NCI-H226 (cell line): ENCODE measurements around the gene PSEN1.
"Not testable (repeated sequence)": the region's sequence is repeated elsewhere in the genome, so short reads cannot be mapped to it uniquely, and the experiment has no call there.

Experiments used
- DNase-seq: peaks from one replicate; pipeline ENCODE4 v3.0.0-alpha.2; 2015

Gene PSEN1

DNA sequence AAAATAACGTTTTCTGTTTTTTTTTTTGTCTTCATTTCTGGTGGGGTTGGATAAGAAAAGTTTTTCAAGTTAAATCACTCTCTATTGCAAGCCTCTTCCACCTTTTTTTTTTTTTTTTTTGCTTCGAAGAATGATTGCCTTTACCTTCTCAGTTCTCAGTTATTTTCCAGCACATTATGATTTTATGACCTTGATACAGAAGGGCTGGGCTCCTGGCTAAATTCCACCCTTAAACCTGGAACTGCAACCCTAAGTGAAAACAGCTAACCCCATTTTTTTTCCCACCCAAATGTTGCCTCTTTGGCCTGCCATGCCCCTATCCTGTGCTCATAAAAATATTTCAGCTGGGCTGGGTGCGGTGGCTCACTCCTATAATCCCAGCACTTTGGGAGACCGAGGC lies 31.4 kb downstream of the PSEN1 start:
- no peak for DNase-seq

DNA sequence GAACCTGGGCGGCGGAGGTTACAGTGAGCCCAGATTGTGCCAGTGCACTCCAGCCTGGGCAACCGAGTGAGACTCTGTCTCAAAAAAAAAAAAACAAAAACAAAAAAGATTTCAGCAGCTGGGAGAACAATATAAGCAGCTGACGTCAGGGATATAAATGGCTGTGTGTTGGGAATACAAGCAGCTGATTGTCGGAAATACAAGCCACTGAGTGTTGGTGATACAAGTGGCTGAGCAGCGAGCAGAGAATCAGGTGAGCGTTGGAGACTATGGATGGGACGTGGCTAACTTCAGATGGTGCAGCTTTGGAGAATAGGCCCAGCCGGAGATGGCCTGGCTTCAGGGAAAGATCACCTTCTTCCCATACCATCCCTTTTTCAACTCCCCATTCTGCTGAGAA lies 32.0 kb downstream of the PSEN1 start:
- no peak for DNase-seq

DNA sequence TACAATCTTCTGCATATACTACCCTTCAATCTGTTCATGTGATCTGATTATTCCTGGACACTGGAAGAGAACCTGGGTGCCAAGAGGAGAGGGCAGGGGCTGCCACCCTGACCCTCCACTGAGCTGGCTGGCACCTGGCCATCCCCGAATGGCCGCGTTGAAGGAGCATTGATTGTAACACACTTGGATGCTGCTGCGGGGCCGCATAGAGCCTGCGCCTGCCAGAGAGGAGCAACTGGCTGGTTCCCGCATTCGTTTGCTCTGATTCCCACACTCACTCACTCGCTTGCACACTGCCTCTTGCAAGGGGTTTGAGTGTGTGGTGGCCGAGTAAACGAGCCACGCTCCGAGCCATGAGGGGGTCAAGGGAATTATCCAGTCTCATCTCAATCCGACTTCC lies 32.4 kb downstream of the PSEN1 start:
- no peak for DNase-seq

DNA sequence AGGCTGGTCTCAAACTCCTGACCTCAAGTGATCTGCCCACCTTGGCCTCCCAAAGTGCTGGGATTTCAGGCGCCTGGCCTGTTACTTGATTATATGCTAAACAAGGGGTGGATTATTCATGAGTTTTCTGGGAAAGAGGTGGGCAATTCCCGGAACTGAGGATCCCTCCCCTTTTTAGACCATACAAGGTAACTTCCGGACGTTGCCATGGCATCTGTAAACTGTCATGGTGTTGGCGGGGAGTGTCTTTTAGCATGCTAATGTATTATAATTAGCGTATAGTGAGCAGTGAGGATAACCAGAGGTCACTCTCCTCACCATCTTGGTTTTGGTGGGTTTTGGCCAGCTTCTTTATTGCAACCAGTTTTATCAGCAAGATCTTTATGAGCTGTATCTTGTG lies 33.5 kb downstream of the PSEN1 start:
- not testable (repeated sequence) for DNase-seq

DNA sequence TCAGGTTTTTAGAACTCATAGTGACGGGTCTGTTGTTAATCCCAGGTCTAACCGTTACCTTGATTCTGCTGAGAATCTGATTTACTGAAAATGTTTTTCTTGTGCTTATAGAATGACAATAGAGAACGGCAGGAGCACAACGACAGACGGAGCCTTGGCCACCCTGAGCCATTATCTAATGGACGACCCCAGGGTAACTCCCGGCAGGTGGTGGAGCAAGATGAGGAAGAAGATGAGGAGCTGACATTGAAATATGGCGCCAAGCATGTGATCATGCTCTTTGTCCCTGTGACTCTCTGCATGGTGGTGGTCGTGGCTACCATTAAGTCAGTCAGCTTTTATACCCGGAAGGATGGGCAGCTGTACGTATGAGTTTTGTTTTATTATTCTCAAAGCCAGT lies 34.4 kb downstream of the PSEN1 start:
- no peak for DNase-seq

DNA sequence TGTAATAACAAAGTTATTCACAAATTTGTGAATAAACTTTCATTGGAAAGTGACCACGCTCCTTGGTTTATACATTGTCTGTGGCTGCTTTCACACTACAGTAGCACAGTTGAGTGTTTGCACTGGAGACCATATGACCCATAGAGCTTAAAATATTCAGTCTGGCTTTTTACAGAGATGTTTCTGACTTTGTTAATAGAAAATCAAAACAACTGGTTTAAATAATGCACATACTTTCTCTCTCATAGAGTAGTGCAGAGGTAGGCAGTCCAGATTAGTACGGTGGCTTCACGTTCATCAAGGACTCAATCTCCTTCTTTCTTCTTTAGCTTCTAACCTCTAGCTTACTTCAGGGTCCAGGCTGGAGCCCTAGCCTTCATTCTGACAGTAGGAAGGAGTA lies 36.2 kb downstream of the PSEN1 start:
- no peak for DNase-seq

DNA sequence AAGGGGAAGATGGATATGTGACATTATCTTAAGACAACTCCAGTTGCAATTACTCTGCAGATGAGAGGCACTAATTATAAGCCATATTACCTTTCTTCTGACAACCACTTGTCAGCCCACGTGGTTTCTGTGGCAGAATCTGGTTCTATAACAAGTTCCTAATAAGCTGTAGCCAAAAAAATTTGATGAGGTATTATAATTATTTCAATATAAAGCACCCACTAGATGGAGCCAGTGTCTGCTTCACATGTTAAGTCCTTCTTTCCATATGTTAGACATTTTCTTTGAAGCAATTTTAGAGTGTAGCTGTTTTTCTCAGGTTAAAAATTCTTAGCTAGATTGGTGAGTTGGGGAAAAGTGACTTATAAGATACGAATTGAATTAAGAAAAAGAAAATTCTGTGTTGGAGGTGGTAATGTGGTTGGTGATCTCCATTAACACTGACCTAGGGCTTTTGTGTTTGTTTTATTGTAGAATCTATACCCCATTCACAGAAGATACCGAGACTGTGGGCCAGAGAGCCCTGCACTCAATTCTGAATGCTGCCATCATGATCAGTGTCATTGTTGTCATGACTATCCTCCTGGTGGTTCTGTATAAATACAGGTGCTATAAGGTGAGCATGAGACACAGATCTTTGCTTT lies 36.9 kb downstream of the PSEN1 start:
- no peak for DNase-seq

DNA sequence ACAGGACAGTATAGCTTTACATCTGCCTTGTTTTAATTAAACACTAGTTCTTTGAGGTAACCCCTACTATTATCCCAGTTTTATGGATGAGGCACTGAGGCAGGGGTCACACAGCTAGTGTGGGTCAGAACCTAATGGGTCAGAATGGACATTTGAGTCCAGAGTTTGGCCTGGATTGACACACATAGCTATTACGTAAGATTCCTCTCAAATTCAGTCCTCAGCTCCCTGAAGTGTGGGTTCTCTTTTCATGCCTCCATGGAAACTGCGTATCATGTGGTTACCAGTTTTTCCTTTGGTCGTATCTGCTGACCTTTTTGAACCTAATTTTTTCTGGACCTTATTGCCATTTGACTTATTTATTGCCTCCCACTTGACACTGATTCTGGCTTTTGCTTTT lies 40.4 kb downstream of the PSEN1 start:
- DNase-seq: no peak

DNA sequence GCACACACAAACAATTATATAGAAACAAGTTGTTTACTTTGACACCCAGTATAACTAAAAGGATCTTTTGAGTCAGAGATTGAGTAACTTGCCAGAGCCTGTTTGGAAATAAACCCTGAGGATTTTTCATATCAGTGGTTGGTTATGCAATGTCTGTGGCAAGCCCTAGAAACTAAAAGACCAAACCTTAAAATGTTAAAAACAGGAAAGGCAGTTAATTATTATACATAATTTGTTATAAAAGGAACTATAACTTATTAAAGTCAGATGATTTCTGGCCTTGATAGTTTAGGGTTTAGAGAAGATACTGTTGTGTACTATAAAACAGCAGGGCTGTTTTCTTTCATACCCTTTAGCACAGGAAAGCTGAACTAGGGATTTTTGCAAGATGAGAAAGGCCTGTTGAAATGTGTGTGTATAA lies 44.1 kb downstream of the PSEN1 start:
- peak; percentile 76 for DNase-seq

DNA sequence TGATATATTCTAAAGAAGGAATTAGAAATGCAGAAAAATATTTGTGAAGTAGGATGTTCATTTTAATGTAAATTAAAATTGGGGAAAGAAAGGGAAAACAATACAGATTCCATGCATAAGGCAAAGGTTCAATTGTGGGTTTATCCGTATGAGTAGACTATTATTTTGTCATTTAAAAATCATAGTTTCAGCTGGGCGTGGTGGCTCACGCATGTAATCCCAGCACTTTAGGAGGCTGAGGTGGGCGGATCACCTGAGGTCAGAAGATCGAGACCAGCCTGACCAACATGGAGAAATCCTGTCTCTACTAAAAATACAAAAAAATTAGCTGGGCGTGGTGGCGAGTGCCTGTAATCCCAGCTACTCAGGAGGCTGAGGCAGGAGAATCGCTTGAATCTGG lies 44.7 kb downstream of the PSEN1 start:
- DNase-seq: not testable (repeated sequence)

DNA sequence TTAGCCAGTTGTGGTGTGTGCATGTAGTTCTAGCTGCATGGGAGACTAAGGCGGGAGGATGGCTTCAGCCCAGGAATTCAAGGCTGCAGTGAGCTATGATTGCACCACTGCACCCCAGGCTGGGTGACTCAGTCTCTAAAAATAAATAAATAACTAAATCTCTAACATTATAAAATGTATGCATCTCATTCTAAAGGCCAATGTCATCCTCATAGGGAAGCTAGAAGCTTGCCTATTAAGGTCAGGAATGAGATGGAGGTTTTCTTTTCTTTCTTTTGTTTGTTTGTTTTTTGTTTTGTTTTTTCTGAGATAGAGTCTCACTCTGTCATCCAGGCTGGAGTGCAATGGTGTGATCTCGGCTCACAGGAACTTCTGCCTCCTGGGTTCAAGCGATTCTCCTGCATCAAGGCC lies 52.2 kb downstream of the PSEN1 start:
- DNase-seq: peak; percentile 74

DNA sequence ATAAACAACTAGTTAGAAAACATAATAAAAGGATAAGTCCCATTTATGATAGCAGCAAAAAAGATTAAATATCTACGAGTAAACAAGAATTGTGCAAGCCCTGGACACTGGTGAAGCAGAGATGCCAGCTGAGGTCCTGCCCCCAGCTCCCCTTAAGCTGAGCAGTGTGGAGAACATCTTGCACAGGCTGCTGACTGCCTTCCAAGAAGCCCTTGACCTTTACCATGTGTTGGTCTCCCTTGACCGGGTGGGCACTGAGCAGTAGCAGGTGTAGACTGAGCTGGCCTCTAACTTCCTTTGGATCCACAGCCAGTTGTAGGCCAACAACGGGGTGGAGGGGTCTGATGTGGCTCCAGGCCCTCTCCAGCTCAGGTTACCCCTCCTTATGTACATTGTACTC lies 53.3 kb downstream of the PSEN1 start:
- no peak for DNase-seq

DNA sequence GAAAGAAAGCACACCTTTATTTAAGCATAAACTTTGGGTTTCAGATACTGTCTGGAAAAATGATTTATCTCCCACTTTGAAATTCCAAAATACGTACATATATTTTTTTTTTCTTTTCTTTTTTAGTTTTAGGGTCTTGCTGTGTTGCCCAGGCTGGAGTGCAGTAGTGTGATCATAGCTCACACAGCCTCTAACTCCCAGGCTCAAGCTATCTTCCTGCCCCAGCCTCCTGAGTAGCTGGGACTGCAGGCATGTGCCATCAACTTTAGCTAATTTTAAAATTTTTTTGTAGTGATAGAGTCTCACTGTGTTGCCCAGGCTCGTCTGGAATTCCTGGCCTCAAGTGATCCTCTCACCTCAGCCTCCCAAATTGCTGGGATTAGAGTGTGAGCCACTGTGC lies 55.1 kb downstream of the PSEN1 start:
- no peak for DNase-seq

DNA sequence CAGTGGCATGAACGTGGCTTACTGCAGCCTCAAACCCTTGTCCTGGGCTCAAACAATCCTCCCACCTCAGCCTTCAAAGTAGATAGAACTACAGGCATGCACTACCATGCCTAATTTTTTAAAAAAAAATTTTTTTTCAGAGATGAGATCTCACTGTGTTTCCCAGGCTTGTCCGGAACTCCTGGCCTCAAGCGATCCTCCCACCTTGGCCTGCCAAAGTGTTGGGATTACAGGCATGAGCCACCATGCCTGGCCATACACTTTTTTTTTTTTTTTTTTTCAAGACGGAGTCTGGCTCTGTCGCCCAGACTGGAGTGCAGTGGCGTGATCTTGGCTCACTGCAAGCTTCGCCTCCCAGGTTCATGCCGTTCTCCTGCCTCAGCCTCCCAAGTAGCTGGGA lies 58.0 kb downstream of the PSEN1 start:
- not testable (repeated sequence) for DNase-seq

DNA sequence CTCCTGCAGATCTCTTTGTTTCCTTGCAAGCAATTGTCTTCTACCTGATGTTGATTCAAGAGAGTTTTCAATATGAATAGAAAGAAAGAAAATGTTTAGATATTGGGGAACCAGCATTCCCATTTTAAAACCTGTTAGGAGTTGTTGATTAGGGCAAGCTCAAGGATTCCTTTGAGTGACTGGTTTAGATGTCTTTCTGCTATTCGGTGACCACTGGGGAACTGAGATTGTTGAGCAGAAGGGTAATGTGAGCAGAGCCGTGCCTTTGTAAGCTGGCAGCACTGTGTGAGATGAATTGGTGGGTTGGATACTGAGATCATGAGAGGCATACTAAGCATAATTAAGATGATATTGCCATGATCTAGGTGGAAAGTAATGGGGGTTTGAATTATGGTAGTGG lies 61.9 kb downstream of the PSEN1 start:
- DNase-seq: no peak

DNA sequence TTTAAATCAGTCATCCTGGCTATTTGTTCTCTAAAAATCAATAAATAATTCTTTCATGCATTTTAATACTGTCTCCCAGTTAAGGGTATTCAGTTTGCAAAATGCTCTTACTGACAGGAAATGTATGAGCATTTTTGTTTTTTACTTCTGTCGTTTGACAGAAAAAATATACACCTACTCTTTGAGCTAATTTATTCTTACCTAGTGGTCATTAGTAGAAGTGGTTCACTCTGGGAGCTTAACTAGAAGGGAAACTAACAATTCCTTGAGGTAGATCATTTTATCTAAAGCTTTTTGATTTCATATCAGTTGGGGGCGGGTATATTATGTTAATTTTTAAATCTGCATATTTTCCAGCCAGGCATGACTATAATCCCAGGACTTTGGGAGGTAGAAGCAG lies 67.2 kb downstream of the PSEN1 start:
- no peak for DNase-seq

DNA sequence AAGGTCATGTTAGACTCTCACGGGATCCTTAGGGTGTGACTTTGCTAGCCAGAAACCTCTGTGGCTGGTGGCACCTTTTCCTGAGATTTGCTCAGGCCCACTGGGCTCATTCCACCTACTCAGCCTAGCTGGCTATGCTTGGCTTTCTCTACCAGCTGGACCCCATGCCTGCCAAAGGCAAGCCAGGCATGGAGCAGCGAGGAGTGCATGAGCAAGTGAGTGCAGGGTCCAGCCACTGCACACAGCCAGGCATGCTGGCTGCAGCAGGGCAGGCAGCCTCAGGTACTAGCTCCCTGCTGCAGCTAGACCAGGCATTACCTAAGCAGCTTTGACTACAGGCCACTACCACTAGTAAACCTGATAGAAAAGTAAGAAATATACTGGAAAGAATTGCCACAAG lies 71.3 kb downstream of the PSEN1 start:
- DNase-seq: no peak

DNA sequence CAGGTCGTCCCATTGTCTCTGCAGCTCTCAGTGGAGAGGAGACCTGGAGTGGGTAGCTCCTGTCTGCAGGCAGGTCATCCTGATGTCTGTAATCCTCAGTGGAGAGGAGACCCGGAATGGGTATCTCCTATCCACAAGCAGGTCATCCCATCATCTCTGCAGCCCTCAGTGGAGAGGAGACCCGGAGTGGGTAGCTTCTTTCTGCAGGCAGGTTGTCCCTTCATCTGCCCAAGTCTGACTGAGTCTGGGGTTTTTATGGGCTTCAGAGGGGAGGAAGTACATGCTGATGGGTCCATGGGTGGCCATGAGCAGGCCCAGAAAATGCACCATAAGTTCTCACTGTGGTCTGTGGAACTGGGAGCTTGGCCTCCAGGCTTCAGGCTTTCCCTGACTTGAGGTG lies 72.1 kb downstream of the PSEN1 start:
- no peak for DNase-seq

DNA sequence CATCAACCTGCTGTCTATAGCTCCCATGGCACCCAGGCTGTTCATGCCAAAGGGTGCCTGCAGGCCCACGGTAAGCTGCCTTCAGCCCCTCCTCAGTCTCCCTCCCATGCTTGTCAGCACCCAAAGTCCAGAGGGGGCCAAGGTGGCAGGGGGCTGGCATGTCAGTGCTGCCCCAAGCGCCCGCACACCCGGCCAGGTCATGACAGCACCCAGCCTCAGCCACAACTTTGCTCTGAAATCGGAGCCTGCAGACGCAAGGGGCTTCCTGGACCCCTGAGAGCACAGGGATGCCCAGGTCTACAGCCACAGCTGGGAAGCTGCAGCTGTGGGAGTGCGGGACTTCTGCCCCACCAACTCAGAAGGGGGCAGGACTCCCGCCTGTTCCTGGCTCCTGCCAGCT lies 72.5 kb downstream of the PSEN1 start:
- DNase-seq: no peak

DNA sequence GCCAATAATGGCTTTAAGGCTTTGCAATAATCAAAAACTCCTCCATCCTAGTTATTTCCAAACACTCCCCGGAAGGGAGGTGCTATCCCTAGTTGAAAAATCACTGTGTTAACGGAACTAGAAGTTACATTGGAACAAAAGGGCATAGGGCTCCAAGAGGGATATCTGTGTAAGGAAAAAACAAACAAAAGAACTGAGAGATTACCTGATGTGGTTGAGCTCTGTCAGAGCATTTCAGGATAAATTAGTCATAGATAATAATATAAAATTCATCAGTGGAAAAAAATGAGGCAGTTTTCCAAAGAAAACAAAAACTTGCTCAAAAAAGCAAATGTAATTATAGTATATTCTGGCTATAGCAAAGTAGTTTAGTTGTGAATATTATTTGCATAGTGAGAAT lies 73.6 kb downstream of the PSEN1 start:
- DNase-seq: peak; percentile 24

DNA sequence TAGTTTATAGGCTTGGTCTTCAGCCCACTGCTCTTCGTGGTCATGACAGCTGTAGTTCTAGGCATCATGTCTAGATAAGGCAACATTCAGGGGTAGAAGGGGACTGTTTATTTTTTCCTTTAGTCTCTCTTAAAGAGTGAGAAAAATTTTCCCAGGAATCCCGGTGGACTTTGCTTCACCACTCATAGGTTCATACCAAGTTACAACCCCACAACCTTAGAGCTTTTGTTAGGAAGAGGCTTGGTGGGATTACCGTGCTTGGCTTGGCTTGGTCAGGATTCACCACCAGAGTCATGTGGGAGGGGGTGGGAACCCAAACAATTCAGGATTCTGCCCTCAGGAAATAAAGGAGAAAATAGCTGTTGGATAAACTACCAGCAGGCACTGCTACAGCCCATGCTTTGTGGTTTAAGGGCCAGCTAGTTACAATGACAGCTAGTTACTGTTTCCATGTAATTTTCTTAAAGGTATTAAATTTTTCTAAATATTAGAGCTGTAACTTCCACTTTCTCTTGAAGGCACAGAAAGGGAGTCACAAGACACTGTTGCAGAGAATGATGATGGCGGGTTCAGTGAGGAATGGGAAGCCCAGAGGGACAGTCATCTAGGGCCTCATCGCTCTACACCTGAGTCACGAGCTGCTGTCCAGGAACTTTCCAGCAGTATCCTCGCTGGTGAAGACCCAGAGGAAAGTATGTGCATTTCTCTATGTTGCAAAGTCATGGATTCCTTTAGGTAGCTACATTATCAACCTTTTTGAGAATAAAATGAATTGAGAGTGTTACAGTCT lies 75.1 kb downstream of the PSEN1 start:
- no peak for DNase-seq

DNA sequence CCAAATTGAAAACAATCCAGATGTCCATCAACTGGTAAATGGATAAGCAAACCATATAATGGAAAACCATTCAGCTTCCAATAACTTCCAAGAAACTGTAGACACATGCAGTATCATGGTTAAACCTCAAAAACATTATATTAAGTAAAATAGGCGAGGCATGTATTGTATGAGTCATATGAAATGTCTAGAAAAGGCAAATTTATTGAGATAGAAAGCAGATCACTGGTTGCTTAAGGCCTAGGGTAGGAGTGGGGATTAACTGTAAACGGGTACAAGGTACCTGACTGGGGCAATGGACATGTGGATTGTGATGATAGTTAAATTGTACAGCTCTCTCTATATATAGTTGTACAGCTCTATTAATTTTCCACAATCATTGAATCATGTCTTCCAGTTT lies 79.7 kb downstream of the PSEN1 start:
- DNase-seq: no peak

DNA sequence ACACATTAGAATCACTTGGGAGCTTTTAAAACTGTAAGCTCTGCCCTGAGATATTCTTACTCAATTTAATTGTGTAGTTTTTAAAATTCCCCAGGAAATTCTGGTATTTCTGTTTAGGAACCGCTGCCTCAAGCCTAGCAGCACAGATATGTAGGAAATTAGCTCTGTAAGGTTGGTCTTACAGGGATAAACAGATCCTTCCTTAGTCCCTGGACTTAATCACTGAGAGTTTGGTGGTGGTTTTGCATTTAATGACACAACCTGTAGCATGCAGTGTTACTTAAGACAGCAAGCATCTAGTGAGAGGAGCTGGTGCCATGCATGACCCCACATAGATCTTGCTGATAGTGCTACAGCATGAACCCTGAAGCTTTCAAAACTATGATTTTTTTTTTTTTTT lies 81.1 kb downstream of the PSEN1 start:
- DNase-seq: no peak

DNA sequence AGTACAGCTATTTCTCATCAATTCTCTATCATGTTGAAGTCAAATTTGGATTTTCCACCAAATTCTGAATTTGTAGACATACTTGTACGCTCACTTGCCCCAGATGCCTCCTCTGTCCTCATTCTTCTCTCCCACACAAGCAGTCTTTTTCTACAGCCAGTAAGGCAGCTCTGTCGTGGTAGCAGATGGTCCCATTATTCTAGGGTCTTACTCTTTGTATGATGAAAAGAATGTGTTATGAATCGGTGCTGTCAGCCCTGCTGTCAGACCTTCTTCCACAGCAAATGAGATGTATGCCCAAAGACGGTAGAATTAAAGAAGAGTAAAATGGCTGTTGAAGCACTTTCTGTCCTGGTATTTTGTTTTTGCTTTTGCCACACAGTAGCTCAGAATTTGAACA lies 83.8 kb downstream of the PSEN1 start:
- no peak for DNase-seq

DNA sequence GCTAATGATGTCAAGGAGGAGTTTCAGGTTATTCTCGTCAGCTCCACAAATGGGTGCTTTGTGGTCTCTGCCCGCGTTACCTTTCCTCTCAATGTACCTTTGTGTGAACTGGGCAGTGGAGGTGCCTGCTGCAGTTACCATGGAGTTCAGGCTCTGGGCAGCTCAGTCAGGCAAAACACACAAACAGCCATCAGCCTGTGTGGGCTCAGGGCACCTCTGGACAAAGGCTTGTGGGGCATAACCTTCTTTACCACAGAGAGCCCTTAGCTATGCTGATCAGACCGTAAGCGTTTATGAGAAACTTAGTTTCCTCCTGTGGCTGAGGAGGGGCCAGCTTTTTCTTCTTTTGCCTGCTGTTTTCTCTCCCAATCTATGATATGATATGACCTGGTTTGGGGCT lies 84.3 kb downstream of the PSEN1 start:
- DNase-seq: no peak
